GM18858 (cell line): ENCODE results near the gene HDAC4.

Experiments used
- ATAC-seq: cut with Tn5 transposase; IDR thresholded peaks from one replicate; pipeline ENCODE4 v1.9.1; 2021; ENCODE audit not compliant: unreplicated experiment

The HDAC4 gene

DNA sequence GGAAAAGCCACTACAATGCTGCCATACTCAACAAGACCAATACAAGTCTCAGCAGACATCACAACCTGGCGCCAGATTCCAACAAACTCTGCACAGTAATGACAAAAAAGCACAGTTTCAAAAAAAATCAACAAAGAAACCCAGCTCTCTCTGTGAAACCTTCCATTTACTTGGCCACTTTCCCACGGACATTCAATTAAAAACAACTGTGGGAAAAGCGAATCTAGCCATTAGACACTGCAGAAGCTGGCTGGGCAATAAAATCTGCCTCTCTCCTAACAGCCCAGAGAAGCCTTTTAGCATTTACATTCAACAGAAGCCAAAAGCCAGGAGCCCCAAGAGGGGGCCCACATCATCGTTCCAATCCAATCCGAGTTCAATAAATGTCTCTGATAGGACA lies 128.9 kb downstream of the HDAC4 start:
- no peak for ATAC-seq

DNA sequence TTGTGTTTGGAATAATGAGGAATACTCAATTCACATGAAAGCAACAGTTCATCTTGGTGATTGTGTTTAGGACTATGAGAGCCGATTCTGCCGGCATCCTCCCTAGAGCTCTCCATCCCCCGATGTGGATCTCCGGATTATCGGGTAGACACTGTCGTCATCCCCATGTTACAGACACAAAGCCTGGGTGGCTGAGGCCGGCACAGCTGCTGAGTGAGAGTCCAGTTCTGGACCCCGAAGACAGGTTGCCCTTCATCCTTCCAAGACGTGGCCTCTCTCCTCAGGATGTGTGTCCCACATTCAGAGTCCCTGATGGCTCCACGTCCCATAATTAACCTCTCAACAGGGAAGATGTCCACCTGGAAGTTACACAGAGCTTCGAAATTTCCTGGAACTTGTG lies 129.3 kb downstream of the HDAC4 start:
- ATAC-seq: no peak

DNA sequence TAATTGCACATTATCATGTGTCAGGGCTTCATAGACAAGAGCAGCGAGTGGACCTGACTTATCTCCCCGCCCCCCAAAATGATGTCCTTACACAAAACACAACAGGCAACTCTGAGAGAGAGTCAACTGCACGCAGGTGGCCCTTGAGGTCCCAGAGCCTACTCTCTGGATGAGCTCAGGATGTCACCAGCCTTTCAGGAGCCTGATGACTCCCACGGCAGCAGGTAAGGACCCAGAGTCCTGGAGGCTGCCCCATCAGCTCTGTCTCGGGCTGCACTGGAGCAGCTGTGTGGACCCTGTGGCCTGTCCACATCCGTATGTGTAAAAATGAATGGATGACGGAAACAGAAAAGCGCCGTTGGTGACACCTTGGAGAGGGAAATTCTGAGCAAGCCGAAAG lies 130.9 kb downstream of the HDAC4 start:
- ATAC-seq: no peak

DNA sequence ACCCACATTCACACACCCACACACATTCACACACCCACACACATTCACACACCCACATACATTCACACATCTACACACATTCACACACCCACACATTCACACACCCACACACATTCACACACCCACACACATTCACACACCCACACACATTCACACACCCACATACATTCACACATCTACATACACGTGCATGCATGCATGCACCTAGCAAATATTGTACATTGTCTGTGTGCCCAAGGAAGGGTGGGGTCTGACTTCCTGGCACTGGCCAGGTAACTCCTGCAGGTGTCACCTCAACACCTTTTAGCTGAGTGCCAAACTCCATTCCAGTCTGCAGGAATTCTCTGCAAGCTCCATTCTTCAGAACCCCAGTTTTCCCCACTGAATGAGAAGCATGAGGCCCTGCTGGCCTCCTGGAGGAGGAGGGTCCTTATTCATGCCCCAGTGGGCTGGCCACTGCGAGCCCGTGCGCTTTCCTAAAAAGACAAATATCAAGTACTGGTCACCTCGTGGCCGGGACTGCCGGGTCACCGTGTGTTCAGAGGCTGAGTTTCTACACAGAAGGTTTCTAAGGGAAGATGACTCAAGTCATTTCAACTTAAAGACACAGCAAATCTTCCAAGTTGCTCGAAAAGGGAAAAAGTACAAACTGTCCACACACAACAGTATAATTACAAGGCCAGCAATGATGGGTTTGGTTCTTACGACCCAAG lies 131.5 kb downstream of the HDAC4 start:
- no peak for ATAC-seq

DNA sequence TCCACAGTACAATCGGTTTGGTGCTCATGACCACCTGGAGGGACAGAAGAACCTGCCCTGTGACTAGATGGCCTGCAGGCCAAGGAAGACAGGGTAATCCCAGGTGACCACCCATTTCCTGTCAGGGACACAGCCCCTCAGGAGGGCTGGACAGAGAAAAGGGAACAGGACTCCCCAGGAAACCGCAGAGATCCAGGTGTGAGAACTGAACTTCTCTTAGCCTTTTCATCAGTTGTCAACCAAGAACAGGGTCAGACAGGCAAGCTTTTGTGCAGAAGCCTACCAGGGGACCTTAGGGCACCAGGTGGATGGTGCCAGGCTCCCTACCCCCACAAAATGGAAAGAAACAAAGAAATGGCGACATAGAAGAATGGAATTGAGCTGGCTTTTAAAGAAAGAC lies 132.3 kb downstream of the HDAC4 start:
- no peak for ATAC-seq

DNA sequence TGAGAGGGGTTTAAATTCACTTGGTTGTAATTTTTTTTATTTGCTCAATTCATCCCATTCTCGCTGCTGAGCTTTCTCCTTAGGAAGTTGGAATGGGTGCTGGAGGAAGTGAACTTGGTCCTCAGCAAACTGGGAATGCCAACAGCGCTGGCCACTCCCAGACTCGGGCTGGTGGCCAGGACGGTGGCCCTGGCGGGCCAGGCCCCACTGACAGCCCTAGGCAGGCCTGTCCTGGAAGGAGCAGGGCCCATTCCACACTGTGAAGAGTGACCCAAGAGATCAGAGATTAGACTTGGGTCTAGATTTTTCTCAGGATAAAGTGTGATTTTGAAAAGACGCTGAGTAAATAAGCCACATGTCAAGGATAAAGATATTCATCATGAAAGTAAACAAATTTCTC lies 132.7 kb downstream of the HDAC4 start:
- ATAC-seq: no peak

DNA sequence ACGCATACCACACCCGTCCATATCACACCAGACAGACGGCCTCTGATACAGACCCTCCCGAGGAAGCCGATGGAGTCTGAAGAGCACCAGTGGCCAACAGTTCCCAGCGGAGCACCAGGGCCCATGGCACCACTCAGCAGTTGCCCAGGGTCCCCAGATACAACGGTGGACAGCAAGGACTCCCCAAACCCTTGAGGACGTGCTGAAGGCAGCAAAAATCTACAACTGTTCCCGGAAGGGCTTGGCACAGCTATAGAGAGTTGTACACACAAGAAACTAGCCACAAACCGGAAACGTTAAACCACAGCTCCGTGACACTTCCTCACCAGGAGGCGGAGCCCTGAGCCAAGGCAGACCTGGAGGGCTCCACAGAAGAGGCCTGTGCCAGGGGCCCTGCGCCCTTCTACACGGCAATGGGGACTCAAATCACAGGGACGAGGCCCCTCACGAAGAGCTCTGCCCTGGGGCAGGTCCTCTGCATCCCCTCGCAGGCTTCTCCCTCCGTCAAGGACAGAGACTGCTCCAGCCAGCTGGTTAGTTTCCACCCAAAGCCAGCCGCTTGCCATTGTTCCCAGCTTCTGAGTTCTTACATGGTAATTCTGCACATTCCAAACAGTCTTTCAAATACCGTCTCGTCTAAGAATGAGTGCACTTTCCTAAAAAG lies 133.4 kb downstream of the HDAC4 start:
- peak; percentile 92 for ATAC-seq

DNA sequence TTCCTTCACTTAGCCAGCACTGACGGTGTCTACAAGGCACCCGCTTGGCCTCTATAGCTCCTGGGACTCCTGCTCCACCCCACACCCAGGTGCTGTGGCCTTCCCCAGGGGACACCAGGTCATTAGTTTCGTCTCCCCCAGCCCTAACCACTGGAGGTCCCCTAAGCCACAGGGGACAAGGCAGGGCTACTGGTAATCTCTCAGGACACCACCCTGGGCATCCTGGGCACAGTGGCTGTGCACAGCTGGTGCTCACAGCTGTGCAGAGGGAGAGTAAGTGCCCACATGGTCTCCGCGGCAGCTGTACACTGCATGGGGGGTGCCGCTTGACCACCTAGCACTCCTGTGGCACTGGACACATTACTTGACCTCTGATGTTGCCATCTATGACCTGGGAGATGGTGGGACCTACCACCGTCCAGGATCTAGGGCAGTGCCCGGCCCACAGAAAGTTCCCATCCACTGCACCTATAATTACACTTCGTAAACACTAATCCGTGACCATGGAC lies 134.0 kb downstream of the HDAC4 start:
- ATAC-seq: no peak

DNA sequence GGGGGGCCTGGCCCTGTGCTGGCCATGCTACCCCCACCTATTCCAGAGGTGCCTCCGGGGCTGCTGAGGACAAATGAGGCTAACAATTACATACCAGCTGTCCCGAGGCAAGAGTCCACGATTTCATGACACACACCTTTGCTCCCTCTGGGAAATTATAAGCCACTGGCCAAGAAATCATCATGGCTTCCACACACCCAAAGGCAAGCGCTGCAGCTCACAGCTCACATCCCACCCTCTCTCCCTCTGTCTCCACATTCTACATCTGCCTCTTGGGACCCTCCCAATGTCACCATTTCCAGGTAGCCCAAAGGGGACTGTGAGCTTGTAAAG lies 134.4 kb downstream of the HDAC4 start:
- ATAC-seq: no peak

DNA sequence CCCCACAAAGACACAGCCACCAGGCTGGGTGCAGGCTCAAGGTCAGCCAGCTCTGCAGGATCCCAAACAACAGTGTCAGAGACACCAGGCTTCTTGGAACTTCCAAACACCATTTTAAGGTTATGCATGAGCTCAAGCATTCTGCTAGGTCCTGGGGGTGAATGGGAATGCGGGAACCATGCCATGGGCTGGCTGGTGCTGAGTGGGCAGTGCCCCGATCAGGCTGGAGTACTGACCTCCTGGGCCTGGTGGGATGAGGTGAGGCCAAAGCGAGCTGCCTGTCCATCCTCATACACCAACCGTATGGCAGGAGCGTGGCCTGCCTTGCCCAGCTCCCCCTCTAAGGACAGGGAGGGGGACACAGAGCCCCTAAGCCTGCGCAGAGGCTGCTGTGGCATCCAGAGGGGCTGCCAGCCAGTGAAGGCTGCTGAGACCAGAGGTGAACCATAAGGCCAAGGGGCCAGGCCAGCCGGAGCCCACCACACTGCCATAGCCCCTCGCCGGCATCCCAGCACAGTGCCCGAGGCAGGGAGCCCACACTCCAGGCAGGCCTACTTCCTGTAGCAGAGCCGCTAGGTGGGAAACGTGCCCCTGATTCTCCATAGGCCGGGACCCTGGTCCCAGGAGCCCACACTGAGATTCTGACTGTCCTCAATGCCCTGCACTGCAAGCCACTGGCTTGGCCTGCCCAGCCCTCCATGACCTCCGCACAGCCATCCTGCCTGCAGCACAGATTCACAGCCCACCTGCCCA lies 135.0 kb downstream of the HDAC4 start:
- ATAC-seq: no peak

DNA sequence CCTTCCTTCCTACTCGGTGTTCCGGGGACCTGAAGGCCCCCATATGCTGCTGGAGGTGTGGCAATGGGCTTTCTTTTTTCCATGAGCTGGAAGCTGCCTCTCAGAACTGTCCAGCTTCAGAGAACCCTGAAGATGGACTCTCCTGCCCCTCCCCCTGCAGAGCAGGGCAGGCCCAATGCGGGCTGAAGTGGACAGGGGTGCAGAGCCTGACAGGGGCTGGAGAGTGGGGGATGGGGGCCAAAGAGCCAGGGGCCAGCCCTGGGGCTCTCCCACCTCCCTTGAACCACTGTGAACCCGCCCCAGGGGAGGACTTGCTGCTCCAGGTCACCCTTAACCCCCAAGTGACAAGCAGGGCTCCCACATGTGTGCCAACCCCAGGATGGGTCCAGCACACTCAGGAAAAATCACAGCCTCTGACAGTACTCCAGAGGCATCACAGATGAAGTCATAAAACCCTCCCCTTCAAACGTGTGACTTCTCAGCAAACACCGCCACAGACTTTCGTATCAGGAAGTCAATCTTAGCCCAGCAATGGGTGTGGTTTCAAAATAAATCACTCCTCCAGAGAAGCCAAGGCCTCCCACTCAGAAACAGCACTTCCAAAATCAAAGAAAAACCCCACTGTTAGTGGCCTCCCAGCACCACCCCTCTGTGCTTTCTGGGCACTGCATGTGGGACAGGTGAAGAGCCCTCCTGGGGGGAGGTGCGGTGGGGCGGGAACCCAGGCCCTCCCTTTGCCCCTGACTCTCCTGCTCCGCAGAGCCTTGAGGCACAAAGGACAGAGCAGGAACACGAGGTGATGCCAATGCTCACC lies 135.8 kb downstream of the HDAC4 start:
- no peak for ATAC-seq

DNA sequence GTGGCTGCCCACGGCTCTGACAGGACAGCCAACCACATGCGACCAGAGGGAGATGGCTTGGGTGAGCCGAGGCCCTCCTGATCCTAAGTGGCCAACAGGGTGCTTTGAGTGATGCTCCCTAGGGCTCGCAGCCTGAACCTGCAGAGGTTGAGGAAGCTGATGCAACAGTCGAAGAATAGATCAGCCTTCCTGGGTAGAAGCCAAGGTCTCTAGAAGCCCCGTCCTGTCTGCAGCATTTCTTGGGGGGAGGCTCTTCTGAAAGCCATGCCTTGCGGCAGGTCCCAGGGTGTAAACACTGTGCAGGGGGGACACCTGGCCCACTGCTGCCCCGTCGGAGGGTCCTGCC lies 136.4 kb downstream of the HDAC4 start:
- ATAC-seq: no peak

DNA sequence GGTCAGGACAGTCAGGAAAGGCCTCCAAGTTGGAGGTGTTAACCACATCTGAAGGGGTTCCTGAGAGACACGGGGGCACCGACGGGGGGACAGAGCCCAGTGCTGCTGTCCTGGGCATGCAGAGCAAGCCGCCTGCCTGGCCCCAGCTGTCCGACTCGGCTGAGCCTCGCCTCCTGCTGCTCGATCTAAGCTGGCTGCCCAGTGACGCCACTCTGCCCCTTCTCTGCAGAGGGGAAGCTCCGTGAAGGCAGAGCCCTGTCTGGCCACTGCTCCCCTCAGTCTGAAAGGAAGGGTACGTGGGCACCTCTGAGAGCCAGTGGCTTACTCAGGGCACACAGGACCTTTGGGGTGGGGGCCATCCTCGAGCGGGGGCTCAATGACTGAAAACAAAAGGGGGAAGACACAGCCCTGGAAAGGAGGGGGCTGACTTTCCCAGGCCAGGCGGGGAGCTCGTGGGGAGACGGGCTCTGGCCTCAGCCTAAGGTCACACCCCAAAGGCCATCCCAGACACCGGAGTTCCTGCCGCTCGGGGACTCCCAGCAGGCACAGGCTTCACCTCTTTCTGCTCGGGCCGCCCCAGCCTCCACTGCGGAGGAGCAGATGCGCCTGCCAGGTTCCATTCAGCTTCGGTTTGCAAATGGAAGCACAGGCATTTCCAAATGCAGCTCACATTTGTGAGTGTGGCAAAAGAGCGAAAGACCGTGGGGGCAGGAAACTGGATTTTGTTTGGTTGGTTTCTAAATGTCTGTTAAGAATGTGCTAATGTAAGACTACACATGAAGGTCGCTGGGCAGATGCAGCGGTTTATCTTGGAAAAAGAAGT lies 136.9 kb downstream of the HDAC4 start:
- ATAC-seq: no peak

DNA sequence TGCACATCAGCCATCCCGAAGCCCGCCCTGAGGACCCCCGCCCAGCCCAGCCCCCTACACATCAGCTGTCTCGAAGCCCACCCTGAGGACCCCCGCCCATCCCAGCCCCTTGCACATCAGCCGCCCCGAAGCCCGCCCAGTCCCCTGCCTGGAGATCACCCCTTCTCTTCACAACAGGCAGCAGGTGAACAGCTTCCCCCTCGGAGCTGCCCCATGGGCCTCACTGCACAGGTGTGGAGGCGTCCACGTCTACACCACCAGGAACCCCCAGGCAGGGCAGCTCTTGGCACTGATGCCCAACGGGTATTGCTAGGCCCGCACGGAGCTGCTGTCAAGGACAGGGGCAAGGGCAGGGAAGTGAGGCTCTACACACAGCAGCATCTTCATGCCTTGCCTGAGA lies 137.6 kb downstream of the HDAC4 start:
- no peak for ATAC-seq

DNA sequence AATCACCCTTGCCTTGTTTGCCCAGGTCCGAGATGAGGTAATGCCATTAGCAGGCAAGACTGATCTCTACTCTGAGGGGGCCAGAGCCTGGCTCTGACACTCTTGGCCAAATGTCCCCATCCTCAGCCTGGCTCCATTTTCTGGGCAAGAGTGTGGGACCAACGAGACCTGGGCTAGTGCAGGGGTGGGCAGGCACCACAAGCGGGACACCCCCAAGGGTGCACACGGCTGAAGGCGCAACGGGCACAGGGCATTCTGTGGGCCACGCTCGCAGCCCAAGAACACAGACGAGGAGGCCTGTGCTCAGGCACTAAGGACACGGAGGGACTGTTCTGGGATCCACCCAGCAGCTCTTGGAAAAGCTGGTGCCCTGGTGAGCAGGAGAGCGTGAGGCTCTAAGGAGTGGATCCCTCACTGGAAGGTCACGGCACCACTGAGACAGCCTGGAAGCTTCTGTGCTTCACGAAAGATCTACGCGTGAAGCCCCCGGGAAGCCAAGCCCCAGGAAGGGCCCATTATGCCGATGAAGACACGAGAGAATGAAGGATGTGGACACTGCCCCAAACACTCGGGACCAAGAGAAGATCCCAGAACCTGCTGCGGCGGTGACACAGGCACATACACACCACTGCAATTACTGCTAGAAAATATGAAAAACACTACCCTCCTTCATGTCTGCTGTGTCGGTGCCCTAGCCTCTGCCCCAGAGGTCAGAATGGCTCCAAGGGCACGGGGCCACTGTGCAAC lies 138.2 kb downstream of the HDAC4 start:
- no peak for ATAC-seq

DNA sequence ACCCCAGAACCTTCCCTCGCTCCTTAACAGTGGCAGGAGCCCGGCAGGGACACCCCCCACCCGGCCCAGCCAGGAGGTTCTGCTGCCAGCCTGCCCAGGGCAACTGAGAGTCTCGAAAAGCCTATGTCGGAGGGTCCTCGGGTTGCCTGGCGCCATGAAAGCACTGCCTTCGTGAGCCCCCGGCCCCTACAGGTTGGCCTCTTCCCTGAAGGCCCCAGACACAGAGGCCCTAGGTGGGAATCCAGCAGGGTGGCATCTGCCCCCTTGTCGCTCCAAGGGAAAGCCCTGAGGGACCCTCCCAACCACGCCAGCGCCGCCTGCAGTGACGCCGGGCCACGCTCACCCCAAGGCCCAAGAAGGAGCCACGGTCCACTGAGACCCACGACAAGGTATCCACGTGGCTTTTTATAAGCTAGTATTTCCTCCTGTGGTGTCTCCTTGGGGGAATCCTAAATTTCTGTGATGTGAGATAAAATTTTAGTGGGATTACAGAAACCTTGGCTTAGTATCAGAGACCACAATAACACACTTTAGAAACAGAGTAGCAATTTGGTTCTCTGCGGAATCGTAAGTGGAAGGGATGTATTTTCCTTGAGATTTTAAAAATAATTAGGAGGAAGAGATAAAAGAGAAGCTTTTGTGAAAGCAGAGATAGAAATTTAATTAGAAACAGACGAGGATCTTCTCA lies 138.9 kb downstream of the HDAC4 start:
- no peak for ATAC-seq

DNA sequence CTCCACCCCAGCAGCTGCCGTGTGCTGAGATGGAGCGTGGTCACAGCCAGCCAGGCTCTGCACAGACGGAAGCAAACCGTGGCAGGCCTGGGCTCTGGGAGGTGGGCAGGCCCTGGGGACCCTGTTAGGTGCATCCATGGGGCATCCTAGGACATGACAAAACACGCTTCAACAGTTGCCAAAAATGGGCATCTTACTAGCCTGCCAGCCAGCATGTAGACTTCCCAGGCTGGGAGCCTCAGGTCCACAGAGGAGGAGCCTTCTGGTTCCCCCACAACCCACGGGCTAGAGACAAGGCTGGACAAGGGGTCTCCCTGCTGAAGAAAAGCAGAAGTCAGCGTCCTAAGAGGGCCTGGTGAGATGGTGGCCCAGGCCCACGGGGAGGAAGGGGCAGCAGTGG lies 139.5 kb downstream of the HDAC4 start:
- no peak for ATAC-seq

DNA sequence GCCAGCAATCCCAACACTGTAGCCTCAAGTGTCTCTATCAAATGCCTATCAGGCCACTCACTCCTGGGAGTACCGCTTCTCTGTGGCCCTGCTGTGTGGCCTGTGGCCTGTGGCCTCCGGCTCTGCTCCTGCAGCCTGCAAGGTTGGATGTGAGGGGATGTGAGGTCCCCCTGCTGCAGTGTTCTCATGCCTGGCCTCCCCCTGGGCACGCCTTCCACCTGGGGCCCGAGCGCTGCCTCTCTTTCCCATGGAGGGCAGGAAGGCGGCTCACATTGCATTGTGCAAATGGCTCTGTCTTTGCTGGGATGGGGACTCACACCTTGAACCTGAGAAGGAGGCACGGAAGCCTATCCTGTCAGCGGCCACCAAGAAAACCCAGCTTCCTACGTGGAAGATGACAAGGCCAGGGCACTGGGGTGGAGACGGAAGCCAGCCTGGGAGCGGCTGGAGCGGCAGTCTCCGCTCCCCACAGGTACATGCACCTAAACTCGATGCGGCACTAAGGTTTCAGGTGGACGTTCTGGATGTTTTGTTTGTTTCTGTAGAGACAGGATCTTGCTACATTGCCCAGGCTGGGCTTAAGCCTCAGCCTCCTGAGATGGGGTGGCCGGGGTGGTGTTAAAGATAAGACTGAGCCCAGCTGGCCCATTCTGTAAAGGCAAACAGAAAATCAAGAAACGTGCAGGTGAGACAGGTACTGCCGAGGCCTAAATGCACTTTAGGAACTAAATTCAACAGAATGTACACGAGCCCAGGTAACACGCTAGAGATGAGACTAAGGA lies 140.1 kb downstream of the HDAC4 start:
- ATAC-seq: no peak
